Measurements from ENCODE around the gene GAA. TPM values are rescaled to one million over a fixed set of nuclear protein-coding genes. Genes with fewer than 3 reads are reported as not detected.

GAA gene
- total RNA-seq, 1 experiment from 2014 or later = 30.3 TPM

DNA sequence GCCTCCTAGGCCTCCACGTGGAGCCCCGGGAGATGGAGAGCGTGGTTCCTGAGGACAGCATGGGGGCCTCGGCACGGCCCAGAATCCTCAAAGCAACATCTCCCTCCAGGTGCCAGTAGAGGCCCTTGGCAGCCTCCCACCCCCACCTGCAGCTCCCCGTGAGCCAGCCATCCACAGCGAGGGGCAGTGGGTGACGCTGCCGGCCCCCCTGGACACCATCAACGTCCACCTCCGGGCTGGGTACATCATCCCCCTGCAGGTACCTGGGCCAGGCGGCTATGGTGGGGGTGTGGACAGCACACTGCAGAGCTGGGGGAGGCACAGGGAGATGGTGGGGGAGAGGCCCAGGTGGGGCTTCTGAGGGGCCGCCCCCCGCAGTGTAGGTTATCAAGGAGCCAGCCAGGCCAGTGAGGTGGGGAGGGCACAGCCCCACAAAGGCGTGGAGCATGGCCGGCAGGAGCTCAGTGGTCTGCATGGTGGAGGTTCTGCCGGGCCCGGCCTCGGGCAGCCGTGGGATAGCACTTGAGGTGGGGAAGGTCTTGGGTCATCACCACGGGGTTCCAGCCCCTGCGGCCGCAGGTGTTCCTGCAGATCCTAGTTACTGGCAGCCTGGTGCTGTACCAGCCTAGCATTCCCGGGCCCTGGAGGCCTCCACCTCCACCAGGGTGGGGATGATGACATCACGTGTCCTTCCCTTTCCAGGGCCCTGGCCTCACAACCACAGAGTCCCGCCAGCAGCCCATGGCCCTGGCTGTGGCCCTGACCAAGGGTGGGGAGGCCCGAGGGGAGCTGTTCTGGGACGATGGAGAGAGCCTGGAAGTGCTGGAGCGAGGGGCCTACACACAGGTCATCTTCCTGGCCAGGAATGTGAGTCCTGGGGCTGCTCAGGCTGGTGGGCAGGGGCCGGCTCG, 16.4 kb downstream of the GAA start:
- H3K4me1 ChIP-seq (ENCODE audit: insufficient read depth, low read length) = no peaks in the 10 kb centered on the region
- peaks cover 2 to 41% (median 7%) of the 10 kb centered on the region in 3 experiments; a peak in 5 of 7 replicates for H3K36me3 Mint-ChIP-seq (ENCODE audit: insufficient read depth in 1 of 3, low read depth in 3 of 3)
- H3K23me2 ChIP-seq (ENCODE audit: insufficient read length, low read depth, low read length, poor library complexity, severe bottlenecking) = no peaks in the 10 kb centered on the region
- H4K20me1 ChIP-seq (ENCODE audit: control insufficient read depth, insufficient read depth, insufficient read length) = no peaks in the 10 kb centered on the region
- H3K9ac ChIP-seq (ENCODE audit: extremely low read depth, insufficient read length, low read length) = no peak overlapping the region
- peaks cover 0 to 7% of the 10 kb centered on the region in 2 experiments; a peak in 1 of 5 replicates for H3K9me3 Mint-ChIP-seq
- peaks cover 10 to 23% of the 10 kb centered on the region in 2 experiments for H3K4me1 Mint-ChIP-seq
- H3K4ac ChIP-seq (ENCODE audit: low read depth, low read length) = no peak overlapping the region
- H4K91ac ChIP-seq (ENCODE audit: insufficient read length, low read depth, low read length) = no peak overlapping the region
- H3K9me3 ChIP-seq (ENCODE audit: control insufficient read depth, low read depth, low read length) = no peaks in the 10 kb centered on the region
- no CpG with 5 or more reads among the region's 31 CpGs for WGBS (ENCODE audit: extremely low coverage, insufficient read length, low lambda C conversion rate)
- H2BK5ac ChIP-seq (ENCODE audit: insufficient read length, low read length) = no peak overlapping the region
- H3K4me3 Mint-ChIP-seq = no peak overlapping the region
- H3K14ac ChIP-seq (ENCODE audit: insufficient read depth, low read length) = no peak overlapping the region
- no peak overlapping the region for H2AFZ ChIP-seq (ENCODE audit: low read length)
- H3K23ac ChIP-seq (ENCODE audit: insufficient read length, low read depth, low read length) = no peak overlapping the region
- no peaks in the 10 kb centered on the region for H3K27me3 Mint-ChIP-seq (ENCODE audit: low read depth)
- no peak overlapping the region for H3K27ac ChIP-seq (ENCODE audit: insufficient read length, low read depth, low read length)
- no peak overlapping the region for H2BK12ac ChIP-seq (ENCODE audit: insufficient read length, low read depth, low read length)
- H4K5ac ChIP-seq (ENCODE audit: insufficient read length, low read depth, low read length) = no peak overlapping the region
- no peak overlapping the region for H3K56ac ChIP-seq (ENCODE audit: insufficient read length, low read depth, low read length)
- no peak overlapping the region for H2BK20ac ChIP-seq (ENCODE audit: low read depth, low read length, poor library complexity, severe bottlenecking)
- H3K18ac ChIP-seq (ENCODE audit: insufficient read length, low read depth, low read length) = no peak overlapping the region
- TF ChIP-seq, protein P1, sequence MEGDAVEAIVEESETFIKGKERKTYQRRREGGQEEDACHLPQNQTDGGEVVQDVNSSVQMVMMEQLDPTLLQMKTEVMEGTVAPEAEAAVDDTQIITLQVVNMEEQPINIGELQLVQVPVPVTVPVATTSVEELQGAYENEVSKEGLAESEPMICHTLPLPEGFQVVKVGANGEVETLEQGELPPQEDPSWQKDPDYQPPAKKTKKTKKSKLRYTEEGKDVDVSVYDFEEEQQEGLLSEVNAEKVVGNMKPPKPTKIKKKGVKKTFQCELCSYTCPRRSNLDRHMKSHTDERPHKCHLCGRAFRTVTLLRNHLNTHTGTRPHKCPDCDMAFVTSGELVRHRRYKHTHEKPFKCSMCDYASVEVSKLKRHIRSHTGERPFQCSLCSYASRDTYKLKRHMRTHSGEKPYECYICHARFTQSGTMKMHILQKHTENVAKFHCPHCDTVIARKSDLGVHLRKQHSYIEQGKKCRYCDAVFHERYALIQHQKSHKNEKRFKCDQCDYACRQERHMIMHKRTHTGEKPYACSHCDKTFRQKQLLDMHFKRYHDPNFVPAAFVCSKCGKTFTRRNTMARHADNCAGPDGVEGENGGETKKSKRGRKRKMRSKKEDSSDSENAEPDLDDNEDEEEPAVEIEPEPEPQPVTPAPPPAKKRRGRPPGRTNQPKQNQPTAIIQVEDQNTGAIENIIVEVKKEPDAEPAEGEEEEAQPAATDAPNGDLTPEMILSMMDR (conservative IDR thresholded peaks at IDR 0.05) = no peak
- no peaks in the 10 kb centered on the region for H3K79me2 ChIP-seq (ENCODE audit: insufficient read depth, low read length)
- no peak overlapping the region for H3T11ph ChIP-seq (ENCODE audit: low read length)
- no peak overlapping the region for H2BK120ac ChIP-seq (ENCODE audit: low read depth, low read length, poor library complexity, severe bottlenecking)
- H3K27me3 ChIP-seq (ENCODE audit: insufficient read depth, low read length) = no peaks in the 10 kb centered on the region
- DNase-seq = peak; percentile 25
- H2BK15ac ChIP-seq (ENCODE audit: low read depth, low read length) = no peak overlapping the region
- no peak overlapping the region for H3K27ac Mint-ChIP-seq
- H4K8ac ChIP-seq (replicated peaks; ENCODE audit: insufficient read length, low read depth, low read length) = no peak overlapping the region
- H3K79me1 ChIP-seq (ENCODE audit: insufficient read depth, low read depth, low read length, poor library complexity, severe bottlenecking) = no peaks in the 10 kb centered on the region
- H3K4me2 ChIP-seq (ENCODE audit: insufficient read depth, insufficient read length, low read length) = no peak overlapping the region
- no peak overlapping the region for H2AK5ac ChIP-seq (ENCODE audit: insufficient read length, low read length)

All from H9 (cell line).